K562 (cell line): ENCODE data around the gene SPOCD1. TPM values are rescaled to one million over a fixed set of nuclear protein-coding genes. Genes with fewer than 3 reads are reported as not detected.

Experiments used
- ATAC-seq: fragments of 200-7000 bp; cut with Tn5 transposase; 3 replicates; pipeline ENCODE4 v1.9.1; 2020; ENCODE audit warnings: moderate library complexity
- BruUV-seq: library from RNA; stranded (reverse); fragments of 400-500 nt; replicated peaks from 2 replicates; lab custom pipeline; 2021; lab: Mats Ljungman, UMichigan
- CTCF ChIA-PET: fragments of 300-600 bp; formaldehyde crosslinking; extraction: SDS; loops from one replicate; lab custom pipeline; 2021; ENCODE audit warnings: low intra/inter-chr PET ratio; lab: Yijun Ruan, JAX
- POLR2A ChIA-PET: fragments of 300-600, 350-650 bp; sonication (Branson Sonifier 250); formaldehyde crosslinking; extraction: SDS; loops from one replicate; lab custom pipeline; 2021; ENCODE audit warnings: antibody characterized with exemption, inconsistent platforms; lab: Yijun Ruan, JAX
- DNase-seq, 4 experiments: peaks; one replicate each; pipeline versions ENCODE4 v3.0.0 to v3.0.0-alpha.2; 2011 to 2018; ENCODE audit warnings: low spot score in 3 of 4, mixed read lengths in 3 of 4; ENCODE audit errors: extremely low read depth in 1 of 4
- FAIRE-seq: peaks from 2 replicates; lab custom pipeline; 2011; peaks lifted over from hg19 to GRCh38; lab: Jason Lieb, UNC
- H2AFZ ChIP-seq: 2 replicates; pipeline ENCODE4 v1.6.0; 2011; ENCODE audit warnings: low read depth, low read length, control low read depth, inconsistent platforms
- H3K27ac ChIP-seq: fragments of 200-600 bp; 3 replicates; pipeline ENCODE4 v1.8.0; 2011; ENCODE audit warnings: low read depth, mild to moderate bottlenecking, control low read depth, inconsistent platforms, low read length, moderate library complexity, mixed read lengths; ENCODE audit errors: extremely low read depth
- H3K27me3 ChIP-seq, 2 experiments: fragments of 300-600 bp in 1 of 2; 2 replicates in 1 of 2; 3 replicates in 1 of 2; pipeline versions ENCODE4 v1.6.0 to v1.8.0; 2011; ENCODE audit warnings: inconsistent platforms in 2 of 2, low read length in 2 of 2, mild to moderate bottlenecking in 1 of 2, mixed read lengths in 1 of 2, moderate library complexity in 1 of 2; ENCODE audit not compliant: control insufficient read depth in 2 of 2, insufficient read depth in 2 of 2
- H3K36me3 ChIP-seq: fragments of 300-600 bp; 3 replicates; pipeline ENCODE4 v1.8.0; 2011; ENCODE audit warnings: mild to moderate bottlenecking, low read length, inconsistent platforms; ENCODE audit not compliant: control insufficient read depth, insufficient read depth
- H3K4me1 ChIP-seq, 2 experiments: fragments of 200-600 bp in 1 of 2; replicated peaks in 1 of 2; 2 replicates in 1 of 2; 3 replicates in 1 of 2; pipeline versions ENCODE4 v1.5.1 to v1.8.0; 2011; ENCODE audit warnings: inconsistent platforms in 2 of 2, low read length in 2 of 2, mild to moderate bottlenecking in 1 of 2, mixed read lengths in 1 of 2, moderate library complexity in 1 of 2; ENCODE audit not compliant: control insufficient read depth in 2 of 2, insufficient read depth in 2 of 2
- H3K4me2 ChIP-seq: 2 replicates; pipeline ENCODE4 v1.6.1; 2011; ENCODE audit warnings: low read length, control low read depth, inconsistent platforms, mixed read lengths; ENCODE audit not compliant: insufficient read depth
- H3K4me3 ChIP-seq: fragments of 200-600 bp; sonication (generic), shearing (Covaris generic); 2 replicates; pipeline ENCODE4 v1.5.1; 2016; ENCODE audit warnings: control low read depth, inconsistent platforms
- H3K79me2 ChIP-seq: fragments of 200-600 bp; 3 replicates; pipeline ENCODE4 v1.8.0; 2011; ENCODE audit warnings: low read length, inconsistent platforms; ENCODE audit not compliant: control insufficient read depth, insufficient read depth
- H3K9ac ChIP-seq, 2 experiments: 2 replicates each; pipeline versions ENCODE4 v1.6.0 to v1.6.1; 2011; ENCODE audit warnings: low read depth in 2 of 2, low read length in 2 of 2, control low read depth in 1 of 2, inconsistent platforms in 1 of 2, mild to moderate bottlenecking in 1 of 2, mixed read lengths in 1 of 2; ENCODE audit not compliant: insufficient read depth in 1 of 2
- H3K9me1 ChIP-seq: one replicate; pipeline ENCODE4 v1.6.0; 2011; ENCODE audit warnings: inconsistent platforms, mild to moderate bottlenecking, low read length, moderate library complexity; ENCODE audit not compliant: control insufficient read depth, insufficient read depth
- H3K9me3 ChIP-seq: replicated peaks from 2 replicates; pipeline ENCODE4 v1.5.1; 2011; ENCODE audit warnings: low read depth, low read length, inconsistent platforms; ENCODE audit not compliant: control insufficient read depth, insufficient read depth
- H4K20me1 ChIP-seq: replicated peaks from 2 replicates; pipeline ENCODE4 v1.6.1; 2011; ENCODE audit warnings: low read length, inconsistent platforms, mixed read lengths; ENCODE audit not compliant: control insufficient read depth, insufficient read depth
- KDM2B ChIP-seq: fragments of 250-450 bp; sonication (Bioruptor Pico); IDR thresholded peaks from 2 replicates; pipeline ENCODE4 v1.8.0; 2021; ENCODE audit warnings: mild to moderate bottlenecking, moderate library complexity
- NCOA6 ChIP-seq: fragments of 450-650 bp; IDR thresholded peaks from 2 replicates; pipeline ENCODE4 v1.6.1; 2017; ENCODE audit warnings: mild to moderate bottlenecking
- NUFIP1 ChIP-seq: fragments of 450-650 bp; IDR thresholded peaks from 2 replicates; pipeline ENCODE4 v1.6.1; 2018; ENCODE audit not compliant: partially characterized antibody
- PHB ChIP-seq: fragments of 250-450 bp; sonication (Bioruptor Pico); IDR thresholded peaks from 2 replicates; pipeline ENCODE4 v1.5.0; 2021
- PHF8 ChIP-seq: fragments of 200-600 bp; sonication (generic); IDR thresholded peaks from 2 replicates; pipeline ENCODE4 v1.6.1; 2012; ENCODE audit warnings: mixed run types, mild to moderate bottlenecking, inconsistent platforms, low read length, moderate library complexity, borderline replicate concordance
- ZBED1 ChIP-seq: IDR thresholded peaks from 2 replicates; pipeline ENCODE4 v1.6.1; 2014
- ZFP36 ChIP-seq: fragments of 150-350 bp; IDR thresholded peaks from 2 replicates; pipeline ENCODE4 v1.6.1; 2018; ENCODE audit warnings: low read length, low read depth; ENCODE audit not compliant: partially characterized antibody
- ZNF436 ChIP-seq: fragments of 250-450, 450-650 bp; sonication (Bioruptor Pico); formaldehyde crosslinking; IDR thresholded peaks from 2 replicates; pipeline ENCODE4 v1.7.0; 2020; ENCODE audit warnings: mild to moderate bottlenecking
- ZNF668 ChIP-seq: fragments of 250-450 bp; sonication (Bioruptor Pico); IDR thresholded peaks from 2 replicates; pipeline ENCODE4 v1.8.0; 2022; ENCODE audit warnings: mild to moderate bottlenecking, inconsistent platforms
- WGBS: fragments of 100-300 bp; shearing (Covaris generic); methylation state at CpG from one replicate; pipeline ENCODE4 v1.1.6; 2016; ENCODE audit warnings: low coverage, mixed read lengths; ENCODE audit not compliant: insufficient coverage; ENCODE audit errors: missing lambda C conversion rate; 5-methylcytosine and 5-hydroxymethylcytosine counted together
- in situ Hi-C: fragments of 300-500 bp; cut with MboI; formaldehyde crosslinking; loops from 4 replicates; pipeline ENCODE4 v1.15.0; 2018; ENCODE audit warnings: inconsistent platforms, mixed read lengths
- intact Hi-C: fragments of 100-400 bp; cut with micrococcal nuclease; formaldehyde crosslinking; loops from 2 replicates; pipeline ENCODE4 v1.14.2; 2022
- polyA plus RNA-seq, 8 experiments: library from polyadenylated mRNA; depleted of rRNA in 4 of 8; stranded (reverse) in 5 of 8; unstranded in 3 of 8; fragments of >200 nt; fragmentation: Nextera tagmentation in 2 of 8; fragmentation: Illumina TruSeq in 1 of 8; extraction: Ambion mirVana in 2 of 8; extraction: Trizol in 1 of 8; gene quantifications; 2 replicates each; pipeline versions ENCODE4 v1.2.1 to v1.2.3, GENCODE V29; 2011 to 2014; ENCODE audit warnings: inconsistent platforms in 1 of 8, missing spikeins in 1 of 8
- total RNA-seq, 7 experiments: library from RNA; depleted of rRNA in 6 of 7; stranded (reverse); fragments of >200 nt in 6 of 7; fragmentation: Illumina TruSeq in 2 of 7; extraction: Trizol in 2 of 7; gene quantifications; 2 replicates each; pipeline versions ENCODE4 v1.2.1 to v1.2.3, GENCODE V29; 2011 to 2021; ENCODE audit warnings: low replicate concordance in 1 of 7
- TF ChIP-seq, protein P1 (sequence below): fragments of 450-650 bp; IDR thresholded peaks from 2 replicates; pipeline ENCODE4 v1.6.1; 2016; ENCODE audit warnings: low read depth, mild to moderate bottlenecking, moderate library complexity

The SPOCD1 gene
- total and polyA plus RNA-seq, 9 of the 15 experiments (the other 6 are each of a cell fraction or from before 2014, with no cell fraction given), result 0.03 to 0.71 (median 0.26) TPM; not detected in 1

DNA sequence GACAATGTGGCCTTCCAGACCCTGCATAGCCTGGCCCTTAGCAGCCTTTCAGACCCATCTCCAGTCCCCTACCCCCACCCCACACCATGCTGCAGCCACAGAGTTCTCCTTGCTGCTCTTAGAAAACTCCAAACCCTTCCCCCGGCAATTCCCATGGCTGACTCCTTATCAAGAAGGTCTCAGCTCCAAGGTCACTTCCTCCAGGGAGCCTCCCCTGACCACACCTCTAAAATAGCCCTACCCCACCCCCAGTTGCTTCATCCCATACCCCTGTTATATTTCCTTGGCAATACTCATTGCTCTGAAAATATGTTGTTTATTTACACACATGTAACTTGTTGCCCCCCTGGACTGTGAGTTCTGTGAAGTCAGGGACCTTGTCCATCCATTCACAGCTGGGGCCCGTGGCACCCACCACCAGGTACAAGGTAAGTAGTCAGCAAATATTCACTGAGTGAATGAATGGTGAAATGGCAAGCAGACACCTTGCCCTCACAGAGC is 47.4 kb downstream of the SPOCD1 start:
- ATAC-seq, result no peak
- no peaks in the 10 kb centered on the region for H3K9me1 ChIP-seq
- no peak overlapping the region for H3K27ac ChIP-seq
- no peak for DNase-seq
- no peak overlapping the region for H3K9ac ChIP-seq
- TF ChIP-seq NCOA6 (no peak), PHB (no peak), ZNF436 (CRISPR knock-in tag) (0 out of 2 replicates have a peak, but pooled peaks have one; percentile 55), ZFP36 (peak; percentile 91)
- peaks cover 17 to 64% of the 10 kb centered on the region in 2 experiments; a peak in 4 of 5 replicates for H3K27me3 ChIP-seq
- peaks cover 27 to 36% of the 10 kb centered on the region in 2 experiments for H3K4me1 ChIP-seq
- 3% methylated on average over 2 of the region's 2 CpGs for WGBS
- BruUV-seq, result no TSS peak
- in situ Hi-C loops (no loop called here), intact Hi-C loops (no loop called here)
- no peak overlapping the region for H3K4me2 ChIP-seq
- no peak overlapping the region for H3K4me3 ChIP-seq
- no peaks in the 10 kb centered on the region for H3K9me3 ChIP-seq
- ChIA-PET CTCF (no interaction called here), POLR2A (interaction anchor here (0.9 to 1.5 kb wide), 2 partner anchors 17 to 176 kb away, joined by 3 to 4 read pairs; no protein-coding TSS in a partner anchor)
- no peaks in the 10 kb centered on the region for H3K36me3 ChIP-seq
- H2AFZ ChIP-seq, result no peak overlapping the region
- peaks cover 42% of the 10 kb centered on the region for H4K20me1 ChIP-seq
- no peaks in the 10 kb centered on the region for H3K79me2 ChIP-seq
- FAIRE-seq, result no peak

- POLR2A ChIA-PET, result interaction anchor here (0.7 to 2.4 kb wide), 3 partner anchors 11 to 240 kb away, joined by 3 to 9 read pairs (median 3); no protein-coding TSS in a partner anchor
- 14% methylated on average over 7 of the region's 7 CpGs for WGBS
- CTCF ChIA-PET, result interaction anchor here (0.6 kb wide), 1 partner anchor 468 kb away, joined by 7 read pairs; no protein-coding TSS in a partner anchor
These were observed 48.6 kb downstream of the SPOCD1 start for GRCh38 chr1:31767225-31767624.

More at GRCh38 chr1:31767225-31767624, 48.6 kb downstream of the SPOCD1 start:
- Histone ChIP-seq H3K4me2 (no peak overlapping the region), H3K79me2 (no peaks in the 10 kb centered on the region), H3K4me3 (no peak overlapping the region), H3K36me3 (no peaks in the 10 kb centered on the region), H2AFZ (no peak overlapping the region), H4K20me1 (peaks cover 47% of the 10 kb centered on the region), H3K27me3 (peaks cover 22 to 64% of the 10 kb centered on the region in 2 experiments; a peak in 4 of 5 replicates), H3K9me1 (no peaks in the 10 kb centered on the region), H3K9ac (0 out of 4 replicates have a peak overlapping the region, but pooled peaks of 1 of the 2 experiments have one; percentile 32), H3K4me1 (peaks cover 27 to 40% of the 10 kb centered on the region in 2 experiments), H3K9me3 (no peaks in the 10 kb centered on the region), H3K27ac (no peak overlapping the region)
- in situ Hi-C loops (no loop called here), intact Hi-C loops (no loop called here)
- BruUV-seq, result no TSS peak
- no peak for FAIRE-seq
- no peak for ATAC-seq
- TF ChIP-seq, protein P1, sequence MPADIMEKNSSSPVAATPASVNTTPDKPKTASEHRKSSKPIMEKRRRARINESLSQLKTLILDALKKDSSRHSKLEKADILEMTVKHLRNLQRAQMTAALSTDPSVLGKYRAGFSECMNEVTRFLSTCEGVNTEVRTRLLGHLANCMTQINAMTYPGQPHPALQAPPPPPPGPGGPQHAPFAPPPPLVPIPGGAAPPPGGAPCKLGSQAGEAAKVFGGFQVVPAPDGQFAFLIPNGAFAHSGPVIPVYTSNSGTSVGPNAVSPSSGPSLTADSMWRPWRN, result no peak
- TF ChIP-seq ZBED1, result no peak
- no peak for TF ChIP-seq PHF8
- TF ChIP-seq KDM2B, result no peak
- TF ChIP-seq ZNF668 (CRISPR knock-in tag), result no peak
- TF ChIP-seq NUFIP1, result no peak
- no peak for DNase-seq
